Stimulated activated CD8-positive, alpha-beta memory T cell treated with anti-CD3 and anti-CD28 coated beads, Interleukin-12 subunit alpha, Interleukin-12 subunit beta, amount 100 ng/mL, for 4 hours (primary cell): Measurements from ENCODE around the gene PITRM1.

Experiments used
- DNase-seq: peaks from one replicate; pipeline ENCODE4 v3.0.0-alpha.2; 2020; ENCODE audit warnings: low read depth

The PITRM1 gene

GRCh38 chr10:3166496-3167290, 5.9 kb downstream of the PITRM1 start:
- no peak for DNase-seq

GRCh38 chr10:3165196-3165595, 7.4 kb downstream of the PITRM1 start:
- DNase-seq: no peak

GRCh38 chr10:3163879-3164278, 8.7 kb downstream of the PITRM1 start:
- DNase-seq: no peak

- no peak for DNase-seq
These were observed 10.0 kb downstream of the PITRM1 start for GRCh38 chr10:3162533-3162932.

- DNase-seq: no peak
These were observed 13.4 kb downstream of the PITRM1 start for GRCh38 chr10:3159152-3159551.

GRCh38 chr10:3154666-3155065, 17.9 kb downstream of the PITRM1 start:
- no peak for DNase-seq

- no peak for DNase-seq
These were observed 20.0 kb downstream of the PITRM1 start for GRCh38 chr10:3152566-3152935.

GRCh38 chr10:3151889-3152565, 20.6 kb downstream of the PITRM1 start:
- no peak for DNase-seq

- DNase-seq: no peak
These were observed 21.6 kb downstream of the PITRM1 start for GRCh38 chr10:3150961-3151360.

GRCh38 chr10:3150366-3150765, 22.2 kb downstream of the PITRM1 start:
- DNase-seq: no peak

- DNase-seq: no peak
These were observed 22.7 kb downstream of the PITRM1 start for GRCh38 chr10:3149918-3150317.

GRCh38 chr10:3148994-3149393, 23.6 kb downstream of the PITRM1 start:
- no peak for DNase-seq

- no peak for DNase-seq
These were observed 24.5 kb downstream of the PITRM1 start for GRCh38 chr10:3148041-3148440.

GRCh38 chr10:3147117-3147820, 25.3 kb downstream of the PITRM1 start:
- no peak for DNase-seq

- DNase-seq: no peak
These were observed 26.3 kb downstream of the PITRM1 start for GRCh38 chr10:3146289-3146688.

GRCh38 chr10:3145366-3145765, 27.2 kb downstream of the PITRM1 start:
- no peak for DNase-seq

GRCh38 chr10:3143791-3144434, 28.7 kb downstream of the PITRM1 start:
- no peak for DNase-seq

GRCh38 chr10:3143366-3143765, 29.2 kb downstream of the PITRM1 start:
- DNase-seq: no peak

- no peak for DNase-seq
These were observed 30.3 kb downstream of the PITRM1 start for GRCh38 chr10:3142146-3142875.

GRCh38 chr10:3141351-3142005, 31.1 kb downstream of the PITRM1 start:
- no peak for DNase-seq

GRCh38 chr10:3140280-3140679, 32.3 kb downstream of the PITRM1 start:
- no peak for DNase-seq
